Hepatocyte (in vitro differentiated cells): ENCODE results near the gene CMSS1. TPM values are rescaled to one million over a fixed set of nuclear protein-coding genes. Genes with fewer than 3 reads are reported as not detected.

Source experiments
- DNase-seq: peaks from one replicate; pipeline ENCODE4 v3.0.0-alpha.2; 2016; ENCODE audit warnings: low spot score
- H2AFZ ChIP-seq: fragments of 200-600 bp; sonication (generic); 2 replicates; pipeline ENCODE4 v1.6.0; 2016; ENCODE audit warnings: antibody characterized with exemption, mild to moderate bottlenecking
- H3K27ac ChIP-seq: fragments of 200-600 bp; sonication (generic); 2 replicates; pipeline ENCODE4 v1.5.1; 2016; ENCODE audit warnings: mild to moderate bottlenecking
- H3K27me3 ChIP-seq: fragments of 200-600 bp; sonication (generic); 2 replicates; pipeline ENCODE4 v1.6.1; 2016
- H3K36me3 ChIP-seq: fragments of 200-600 bp; sonication (generic); replicated peaks from 2 replicates; pipeline ENCODE4 v1.5.1; 2016; ENCODE audit warnings: low read depth; ENCODE audit not compliant: insufficient read depth
- H3K4me1 ChIP-seq: fragments of 200-600 bp; sonication (generic); 2 replicates; pipeline ENCODE4 v1.5.1; 2016; ENCODE audit warnings: mild to moderate bottlenecking, moderate library complexity; ENCODE audit not compliant: insufficient read depth
- H3K4me2 ChIP-seq: fragments of 200-600 bp; sonication (generic); 2 replicates; pipeline ENCODE4 v1.6.0; 2016
- H3K4me3 ChIP-seq: fragments of 200-600 bp; sonication (generic); 2 replicates; pipeline ENCODE4 v1.5.1; 2016; ENCODE audit warnings: mild to moderate bottlenecking
- H3K79me2 ChIP-seq: fragments of 200-600 bp; sonication (generic); 2 replicates; pipeline ENCODE4 v1.6.0; 2017; ENCODE audit warnings: mild to moderate bottlenecking
- H3K9me2 ChIP-seq: fragments of 200-600 bp; sonication (generic); replicated peaks from 2 replicates; pipeline ENCODE4 v1.6.0; 2017; ENCODE audit warnings: mild to moderate bottlenecking; ENCODE audit not compliant: insufficient read depth
- H3K9me3 ChIP-seq: fragments of 200-600 bp; sonication (generic); 2 replicates; pipeline ENCODE4 v1.5.1; 2016; ENCODE audit warnings: low read depth, mild to moderate bottlenecking
- H4K20me1 ChIP-seq: fragments of 200-600 bp; sonication (generic); 2 replicates; pipeline ENCODE4 v1.6.0; 2016; ENCODE audit warnings: mild to moderate bottlenecking; ENCODE audit not compliant: insufficient read depth, poor library complexity, severe bottlenecking
- CTCF ChIP-seq: fragments of 200-600 bp; sonication (generic); IDR thresholded peaks from 2 replicates; pipeline ENCODE4 v1.5.1; 2016; ENCODE audit warnings: antibody characterized with exemption, mild to moderate bottlenecking; ENCODE audit not compliant: poor library complexity
- EZH2 ChIP-seq: fragments of 200-600 bp; sonication (generic); IDR thresholded peaks from 2 replicates; pipeline ENCODE4 v1.6.1; 2016; ENCODE audit warnings: antibody characterized with exemption, mild to moderate bottlenecking, borderline replicate concordance
- EZH2phosphoT487 ChIP-seq: fragments of 200-600 bp; sonication (generic); IDR thresholded peaks from one replicate; pipeline ENCODE4 v1.6.1; 2018; ENCODE audit warnings: antibody characterized with exemption, mild to moderate bottlenecking, low read depth, moderate library complexity; ENCODE audit not compliant: unreplicated experiment, severe bottlenecking
- WGBS: methylation state at CpG from one replicate; pipeline ENCODE4 v1.1.6; 2016; ENCODE audit warnings: low lambda C conversion rate; ENCODE audit errors: missing lambda C conversion rate; 5-methylcytosine and 5-hydroxymethylcytosine counted together
- polyA plus RNA-seq: library from polyadenylated mRNA; unstranded; fragments of >200 nt; fragmentation: Nextera tagmentation; extraction: Ambion mirVana; gene quantifications from 2 replicates; pipeline ENCODE4 v1.2.1, GENCODE V29; 2016
- total RNA-seq: library from RNA; depleted of rRNA; stranded (reverse); fragments of >200 nt; gene quantifications from 2 replicates; pipeline ENCODE4 v1.2.3, GENCODE V29; 2014

The CMSS1 gene
- total and polyA plus RNA-seq, 2 experiments from 2014 or later = 11.8 to 17.0 TPM

GRCh38 chr3:99980606-99981005 lies 162.9 kb downstream of the CMSS1 start:
- H3K27ac ChIP-seq = no peak overlapping the region
- no peaks in the 10 kb centered on the region for H3K36me3 ChIP-seq
- WGBS = 90% methylated on average over 3 of the region's 3 CpGs
- TF ChIP-seq CTCF (no peak), EZH2phosphoT487 (no peak), EZH2 (no peak)
- H3K9me3 ChIP-seq = no peaks in the 10 kb centered on the region
- no peak overlapping the region for H3K4me2 ChIP-seq
- DNase-seq = no peak
- H3K9me2 ChIP-seq = no peaks in the 10 kb centered on the region
- no peaks in the 10 kb centered on the region for H4K20me1 ChIP-seq
- no peak overlapping the region for H3K4me3 ChIP-seq
- H2AFZ ChIP-seq = no peak overlapping the region
- no peaks in the 10 kb centered on the region for H3K79me2 ChIP-seq
- H3K27me3 ChIP-seq = no peaks in the 10 kb centered on the region
- H3K4me1 ChIP-seq = peaks cover 14% of the 10 kb centered on the region

GRCh38 chr3:99981138-99981537 lies 163.5 kb downstream of the CMSS1 start:
- Histone ChIP-seq H3K4me1 (peaks cover 14% of the 10 kb centered on the region), H3K9me3 (no peaks in the 10 kb centered on the region), H3K4me2 (no peak overlapping the region), H3K4me3 (no peak overlapping the region), H3K36me3 (no peaks in the 10 kb centered on the region), H4K20me1 (no peaks in the 10 kb centered on the region), H3K9me2 (no peaks in the 10 kb centered on the region), H3K27me3 (no peaks in the 10 kb centered on the region), H3K27ac (no peak overlapping the region), H3K79me2 (no peaks in the 10 kb centered on the region), H2AFZ (no peak overlapping the region)
- TF ChIP-seq EZH2 = no peak
- no peak for TF ChIP-seq CTCF
- no peak for TF ChIP-seq EZH2phosphoT487
- no peak for DNase-seq
- 95% methylated on average over 1 of the region's 1 CpG for WGBS

- no peak overlapping the region for H2AFZ ChIP-seq
- H4K20me1 ChIP-seq = no peaks in the 10 kb centered on the region
- H3K79me2 ChIP-seq = no peaks in the 10 kb centered on the region
- no peak overlapping the region for H3K27ac ChIP-seq
- no peaks in the 10 kb centered on the region for H3K9me2 ChIP-seq
- TF ChIP-seq CTCF (no peak), EZH2phosphoT487 (no peak), EZH2 (no peak)
- 94% methylated on average over 2 of the region's 2 CpGs for WGBS
- H3K4me3 ChIP-seq = no peak overlapping the region
- DNase-seq = no peak
- no peaks in the 10 kb centered on the region for H3K36me3 ChIP-seq
- peaks cover 14% of the 10 kb centered on the region for H3K4me1 ChIP-seq
- H3K4me2 ChIP-seq = no peak overlapping the region
- no peaks in the 10 kb centered on the region for H3K9me3 ChIP-seq
- no peaks in the 10 kb centered on the region for H3K27me3 ChIP-seq
Observed at GRCh38 chr3:99982650-99983049, 165.0 kb downstream of the CMSS1 start.

GRCh38 chr3:99984139-99984538 lies 166.5 kb downstream of the CMSS1 start:
- no peak overlapping the region for H2AFZ ChIP-seq
- H3K36me3 ChIP-seq = no peaks in the 10 kb centered on the region
- no peak for DNase-seq
- H3K4me1 ChIP-seq = peaks cover 14% of the 10 kb centered on the region
- TF ChIP-seq EZH2phosphoT487 = no peak
- TF ChIP-seq EZH2 = no peak
- no peak overlapping the region for H3K27ac ChIP-seq
- H3K9me2 ChIP-seq = no peaks in the 10 kb centered on the region
- no peaks in the 10 kb centered on the region for H4K20me1 ChIP-seq
- H3K9me3 ChIP-seq = no peaks in the 10 kb centered on the region
- H3K4me3 ChIP-seq = no peak overlapping the region
- no peak overlapping the region for H3K4me2 ChIP-seq
- H3K79me2 ChIP-seq = no peaks in the 10 kb centered on the region
- no peaks in the 10 kb centered on the region for H3K27me3 ChIP-seq
